H4 (cell line): ENCODE data around the gene LCE5A. TPM values are rescaled to one million over a fixed set of nuclear protein-coding genes. Genes with fewer than 3 reads are reported as not detected.
"Not testable (repeated sequence)": the region's sequence is repeated elsewhere in the genome, so short reads cannot be mapped to it uniquely, and the experiment has no call there.

Experiments
- DNase-seq: peaks from one replicate; pipeline ENCODE4 v3.0.0-alpha.2; 2015; ENCODE audit warnings: low spot score
- total RNA-seq: library from RNA; depleted of rRNA; stranded (reverse); fragments of >200 nt; shearing (Covaris generic); gene quantifications from 2 replicates; pipeline ENCODE4 v1.2.3, GENCODE V29; 2014; rRNA removed

Gene LCE5A
- total RNA-seq, 1 experiment from 2014 or later: not detected

GRCh38 chr1:152516082-152516481, 5.5 kb downstream of the LCE5A start:
- no peak for DNase-seq

DNA sequence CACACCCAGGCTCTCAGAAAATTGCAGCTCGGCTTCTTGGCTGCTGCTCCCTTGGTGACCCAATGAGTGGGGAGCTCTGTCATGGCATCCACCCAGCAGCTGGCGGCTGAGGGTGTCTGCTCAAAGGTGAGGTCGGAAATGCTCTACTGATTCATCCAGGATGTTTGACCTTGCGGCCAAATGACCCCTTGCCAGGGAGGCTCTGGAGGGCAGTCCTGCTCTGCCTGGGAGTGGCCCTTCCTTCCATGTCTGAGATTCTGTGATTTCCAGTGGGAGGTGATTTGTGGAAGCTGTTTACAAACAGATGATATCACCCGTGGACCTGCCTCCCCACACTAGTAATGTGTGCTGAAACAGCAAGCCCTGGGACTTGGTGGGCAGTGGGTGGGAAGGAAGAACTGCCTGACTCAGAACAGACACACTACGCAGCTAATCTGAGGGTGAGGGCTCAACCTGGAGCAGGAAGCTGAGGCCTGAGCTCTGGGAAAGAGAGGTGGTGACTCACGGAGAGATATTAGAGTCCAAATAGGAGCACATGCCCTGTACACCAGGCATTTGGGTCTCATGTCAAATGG, 6.7 kb downstream of the LCE5A start:
- DNase-seq: peak; percentile 48

DNA sequence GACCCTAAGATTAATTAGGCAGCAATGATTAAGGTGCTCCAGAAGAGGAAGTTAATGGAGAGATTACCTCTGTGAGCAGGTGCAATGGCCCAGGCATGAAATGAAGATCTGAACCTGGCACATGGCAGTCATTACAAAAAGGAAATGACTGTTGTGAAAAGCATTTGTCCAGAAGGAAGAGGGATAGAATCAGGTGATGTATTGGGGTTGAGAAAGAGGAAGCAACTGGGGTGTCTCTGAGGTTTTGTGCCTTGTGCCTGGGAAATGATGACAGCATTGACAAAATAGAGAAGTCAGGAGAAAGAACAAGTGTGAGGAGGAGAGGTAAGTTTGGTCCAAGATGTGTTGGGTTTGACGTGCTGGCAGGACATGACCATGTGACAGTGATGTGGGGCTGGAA, 9.2 kb downstream of the LCE5A start:
- DNase-seq: no peak

DNA sequence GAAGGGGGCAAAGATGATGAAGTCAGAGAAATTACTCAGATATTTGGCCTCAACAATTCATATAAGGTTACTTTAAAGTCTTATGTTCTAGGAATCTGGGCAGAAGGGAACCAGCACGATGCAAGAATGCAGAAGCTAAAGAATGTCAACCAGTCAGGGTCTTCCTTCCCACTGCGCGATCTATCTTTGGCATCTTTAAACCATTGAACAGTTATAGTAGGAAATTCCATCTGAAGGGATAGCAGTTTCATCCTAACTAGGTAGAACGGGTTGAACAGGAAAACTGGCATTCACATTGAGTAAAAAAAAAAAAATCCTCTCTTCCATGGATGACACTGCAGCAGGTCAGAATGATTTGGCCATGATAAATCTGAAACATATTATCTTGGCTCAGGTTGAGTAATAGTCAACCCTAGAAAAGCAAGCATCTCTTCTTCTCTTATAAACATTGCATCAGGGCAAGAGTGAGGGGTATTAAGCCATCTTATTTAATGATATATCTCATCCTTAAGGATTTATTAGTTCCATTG, 10.0 kb downstream of the LCE5A start:
- DNase-seq: no peak

- no peak for DNase-seq
Measured at GRCh38 chr1:152525080-152525641, 14.6 kb downstream of the LCE5A start.

DNA sequence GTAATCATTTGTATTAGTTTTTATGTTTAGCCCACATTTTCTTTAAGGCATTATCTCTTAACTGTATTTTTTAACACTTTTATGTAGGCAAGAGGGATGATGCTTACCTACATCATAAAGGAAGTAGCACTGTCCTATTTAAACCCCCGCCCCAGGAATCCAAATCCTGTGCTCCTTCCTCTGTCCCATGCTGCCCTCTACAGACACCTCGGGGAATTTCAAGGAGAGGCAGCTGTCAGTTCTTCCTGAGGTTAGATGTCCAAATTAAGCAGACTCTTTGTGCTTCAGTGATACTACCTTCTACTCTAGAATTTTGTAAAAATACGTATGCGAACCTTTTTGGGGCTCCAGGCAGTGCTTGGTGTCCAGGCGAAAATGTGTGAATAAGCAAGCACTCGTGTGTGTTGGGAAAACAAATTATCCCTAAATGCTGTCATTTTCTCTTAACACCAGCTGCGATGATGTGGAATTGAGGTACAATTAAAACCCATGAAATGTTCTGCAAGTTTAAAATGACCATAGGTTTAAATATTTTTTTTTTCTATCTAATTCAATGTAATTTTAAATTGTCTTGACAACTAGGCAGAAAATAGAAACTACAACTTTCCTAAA, 22.8 kb downstream of the LCE5A start:
- peak; percentile 33 for DNase-seq

DNA sequence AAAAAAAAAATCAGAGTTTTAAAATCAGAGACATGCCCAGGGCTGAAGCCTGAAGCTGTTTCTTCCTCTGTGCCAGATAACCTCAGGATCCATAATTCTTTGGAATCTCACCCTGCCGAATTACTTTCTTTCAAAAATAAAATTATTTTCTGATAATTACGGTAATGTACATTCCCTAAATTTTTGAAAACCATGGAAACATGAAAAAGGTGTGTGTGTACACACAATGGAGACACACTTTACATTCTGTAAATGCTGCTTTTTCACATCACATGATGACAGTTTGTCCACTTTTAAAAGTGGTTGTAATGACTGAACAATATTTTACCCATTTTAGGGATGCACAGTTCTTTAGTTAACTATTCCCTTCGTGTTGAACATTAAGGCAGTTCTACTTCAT, 25.2 kb downstream of the LCE5A start:
- no peak for DNase-seq

- no peak for DNase-seq
Measured at GRCh38 chr1:152537496-152537895, 26.9 kb downstream of the LCE5A start.

DNA sequence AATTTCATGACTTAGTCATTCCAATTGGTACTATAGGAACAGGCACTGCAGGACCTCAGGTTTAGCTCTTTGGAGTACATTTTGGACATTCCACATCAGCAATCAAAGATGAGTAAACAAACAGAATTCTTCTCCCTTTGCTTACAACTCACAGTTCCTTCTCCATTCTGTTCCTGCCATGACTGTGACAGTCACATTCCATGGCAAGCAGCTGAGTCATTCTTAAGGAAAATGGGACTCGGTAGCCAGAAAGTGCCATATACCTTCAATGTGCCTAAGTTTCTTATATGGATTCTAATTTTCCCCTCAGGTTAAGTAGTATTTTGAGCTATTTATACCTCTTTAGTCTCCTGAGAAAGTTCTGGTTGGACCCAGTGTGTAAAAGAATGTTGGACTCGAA, 29.3 kb downstream of the LCE5A start:
- no peak for DNase-seq

- peak; percentile 14 for DNase-seq
Measured at GRCh38 chr1:152543820-152544219, 33.2 kb downstream of the LCE5A start.

GRCh38 chr1:152546704-152547103, 36.1 kb downstream of the LCE5A start:
- DNase-seq: no peak

- DNase-seq: not testable (repeated sequence)
Measured at GRCh38 chr1:152548358-152548757, 37.8 kb downstream of the LCE5A start.

Other genes with a start within 250 kb of the LCE5A start
- gene FLG, start 185.6 kb upstream of the LCE5A start, total RNA-seq: 0.10 and 0.35 TPM in 2 replicates
- gene FLG2, start 150.8 kb upstream of the LCE5A start, total RNA-seq: not detected in 2 replicates
- not detected in 2 replicates for gene CRNN, start 96.5 kb upstream of the LCE5A start, total RNA-seq
- not detected in 2 replicates for gene CRCT1, start 3.7 kb downstream of the LCE5A start, total RNA-seq
- not detected in 2 replicates for gene LCE3E, start 56.0 kb downstream of the LCE5A start, total RNA-seq
- gene LCE3D, start 69.7 kb downstream of the LCE5A start, total RNA-seq: not detected in 2 replicates
- not detected in 2 replicates for gene LCE3C, start 89.4 kb downstream of the LCE5A start, total RNA-seq
- not detected in 2 replicates for gene LCE3B, start 103.0 kb downstream of the LCE5A start, total RNA-seq
- not detected in 2 replicates for gene LCE3A, start 112.3 kb downstream of the LCE5A start, total RNA-seq
- gene LCE2D, start 152.6 kb downstream of the LCE5A start, total RNA-seq: not detected in 2 replicates
- not detected in 2 replicates for gene LCE2C, start 164.5 kb downstream of the LCE5A start, total RNA-seq
- gene LCE2B, start 175.3 kb downstream of the LCE5A start, total RNA-seq: not detected in 2 replicates
- not detected in 2 replicates for gene LCE2A, start 187.5 kb downstream of the LCE5A start, total RNA-seq
- gene LCE4A, start 197.4 kb downstream of the LCE5A start, total RNA-seq: not detected in 2 replicates
- not detected in 2 replicates for gene KPRP, start 247.2 kb downstream of the LCE5A start, total RNA-seq